Fibroblast of skin of abdomen (primary cell): ENCODE data around the gene PITPNM3.

Experiments used
- DNase-seq: peaks from one replicate; pipeline ENCODE4 v3.0.0-alpha.2; 2013

Gene PITPNM3

DNA sequence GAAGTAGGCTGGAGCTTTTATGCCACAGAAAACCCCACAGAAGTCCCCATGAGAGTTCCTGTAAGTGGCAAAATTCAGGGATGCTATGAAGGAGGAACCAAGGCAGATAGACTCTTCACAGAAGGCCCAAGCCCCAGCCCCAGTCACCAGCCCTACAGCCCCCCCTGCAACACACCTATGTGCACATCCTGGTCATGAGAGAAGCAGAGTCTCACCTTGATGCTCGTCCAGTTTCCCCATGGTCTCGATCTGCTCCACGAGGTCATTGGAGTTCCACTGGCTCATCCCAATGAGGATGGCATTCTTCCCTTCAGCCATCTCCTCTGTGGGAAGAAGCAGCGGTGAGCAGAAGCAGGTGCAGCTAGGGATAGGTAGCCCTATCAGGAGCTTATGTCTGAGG, 31.2 kb downstream of the PITPNM3 start:
- no peak for DNase-seq

DNA sequence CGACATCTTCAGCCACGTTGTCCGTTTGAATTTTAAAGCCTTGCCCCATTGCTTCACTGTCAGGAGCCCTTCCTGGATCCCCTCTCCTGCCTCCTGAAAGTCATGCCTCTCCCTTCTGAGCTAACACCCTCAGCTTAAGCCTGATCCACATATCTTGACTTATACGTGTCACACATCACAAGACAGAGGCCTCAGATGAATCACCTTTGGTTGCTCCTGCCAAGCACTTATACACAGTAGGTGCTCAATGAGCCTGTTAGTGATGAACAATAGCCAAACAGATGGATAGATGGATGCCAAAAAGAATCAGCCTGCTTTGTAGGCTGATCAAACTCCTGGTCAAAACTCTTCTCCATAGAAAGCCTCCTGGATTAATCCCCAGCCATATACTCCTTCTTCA, 31.8 kb downstream of the PITPNM3 start:
- DNase-seq: peak; percentile 20

DNA sequence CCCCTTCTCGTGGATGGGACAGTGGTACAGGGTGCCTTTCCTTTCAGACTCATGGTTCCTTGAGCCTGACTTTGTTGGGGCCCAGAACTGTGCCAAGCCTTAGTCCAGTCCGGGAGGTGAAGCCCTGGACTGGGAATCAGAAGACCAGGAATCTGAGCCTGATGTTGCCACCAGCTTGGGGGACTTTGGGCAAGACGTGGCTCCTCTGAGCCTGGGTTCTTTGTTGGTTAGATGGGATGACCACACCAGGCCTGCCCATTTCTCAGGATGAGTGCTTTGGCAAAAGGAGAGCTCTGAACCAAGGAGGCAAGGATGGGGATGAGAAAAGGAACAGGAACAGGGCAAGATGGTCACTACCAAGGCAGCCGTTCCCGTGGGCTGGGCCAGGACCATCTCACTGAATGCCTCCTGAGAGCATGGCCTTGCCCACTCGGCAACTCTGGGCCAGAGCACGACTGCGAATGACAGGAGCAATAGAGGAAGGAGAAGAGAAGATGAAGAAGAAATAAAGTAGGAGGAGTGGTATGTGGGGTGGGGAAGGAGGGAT, 32.5 kb downstream of the PITPNM3 start:
- no peak for DNase-seq

DNA sequence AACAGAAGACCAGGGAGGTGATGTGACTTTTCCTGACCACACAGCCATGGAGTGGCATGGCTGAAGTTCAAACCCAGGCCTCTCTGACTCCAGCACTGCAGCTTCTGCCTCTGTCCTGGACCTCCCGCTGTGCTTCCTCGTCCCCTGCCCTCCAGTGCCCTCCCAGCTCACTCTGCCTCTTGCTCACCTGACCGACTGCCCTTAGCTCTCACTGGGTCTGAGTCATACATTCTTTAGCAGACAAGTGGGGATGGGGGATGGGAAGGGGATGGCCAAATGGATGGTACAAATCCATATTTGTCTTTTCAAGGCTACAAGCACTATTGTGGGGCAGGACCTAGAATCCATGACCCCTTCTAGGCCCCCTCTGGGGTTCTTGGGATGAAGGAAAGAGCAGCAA, 33.0 kb downstream of the PITPNM3 start:
- peak; percentile 21 for DNase-seq

DNA sequence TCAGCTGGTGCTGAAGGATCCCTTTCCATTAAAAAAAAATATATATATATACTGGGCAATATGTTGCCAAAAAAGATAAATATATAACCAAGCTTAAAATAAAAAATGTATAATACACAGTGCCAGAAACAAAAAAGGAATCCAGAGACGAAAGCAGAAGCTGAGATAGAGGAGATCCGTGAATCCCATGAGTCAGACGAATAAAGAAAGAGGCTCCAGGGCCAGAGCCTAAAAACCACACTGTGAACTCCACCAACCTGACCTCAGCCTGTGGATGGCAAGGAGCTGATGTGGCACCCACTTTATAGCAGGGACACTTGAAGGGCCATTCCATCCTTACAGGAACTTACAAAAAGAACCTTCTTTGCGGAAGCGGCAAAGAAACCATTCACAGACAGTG, 34.8 kb downstream of the PITPNM3 start:
- no peak for DNase-seq

DNA sequence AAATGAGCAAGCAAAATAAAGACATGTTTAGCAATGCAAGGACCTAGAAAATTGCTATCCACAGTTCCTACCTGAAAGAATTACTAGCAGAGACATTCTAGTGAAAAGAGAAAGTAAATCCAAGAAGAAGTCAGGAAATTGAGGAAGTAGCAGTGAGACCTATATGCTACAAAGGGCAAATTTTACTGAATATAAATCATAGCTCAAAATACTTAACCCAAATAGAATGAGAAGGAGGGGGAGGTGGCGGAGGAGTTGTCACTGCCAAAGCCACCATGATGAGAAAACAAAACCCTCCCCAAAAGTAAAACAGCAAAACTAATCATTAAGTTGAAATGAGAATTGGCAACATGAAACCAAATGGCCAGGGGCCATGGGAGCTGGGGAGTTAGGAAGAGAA, 39.3 kb downstream of the PITPNM3 start:
- no peak for DNase-seq

DNA sequence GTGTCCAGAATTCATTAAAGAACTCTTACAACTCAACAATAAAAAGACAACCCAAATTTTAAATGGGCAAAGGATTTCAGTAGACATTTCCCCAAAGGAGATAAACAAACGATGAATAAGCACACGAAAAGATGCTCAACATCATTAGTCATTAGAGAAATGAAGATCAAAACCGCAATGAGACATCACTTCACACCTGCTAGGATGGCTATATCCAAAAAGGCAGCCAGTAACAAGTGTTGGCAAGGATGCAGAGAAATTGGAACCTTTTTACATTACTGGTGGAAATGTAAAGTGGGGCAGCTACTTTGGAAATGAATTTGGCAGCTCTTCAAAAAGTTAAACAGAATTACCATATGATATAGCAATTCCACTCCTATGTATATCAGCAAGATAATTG, 42.0 kb downstream of the PITPNM3 start:
- peak; percentile 20 for DNase-seq

DNA sequence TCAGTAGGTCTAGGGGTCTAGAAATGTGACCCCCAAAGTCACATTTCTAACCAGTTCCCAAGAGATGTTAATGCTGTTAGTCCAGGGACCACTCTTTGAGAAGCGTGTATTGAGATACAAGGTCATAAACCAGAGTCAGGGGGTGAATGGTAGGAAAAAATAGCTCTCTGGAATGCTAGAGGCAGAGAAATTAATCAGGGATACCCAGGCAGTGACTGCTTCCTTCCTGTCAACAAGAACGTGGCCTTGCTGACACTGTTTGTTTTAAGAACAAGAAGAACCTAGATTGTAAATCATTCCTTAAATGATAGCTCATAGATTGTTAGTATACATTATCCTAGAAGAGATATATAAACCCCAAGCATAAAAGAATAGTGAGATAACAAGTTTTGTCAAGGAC, 43.8 kb downstream of the PITPNM3 start:
- DNase-seq: no peak

DNA sequence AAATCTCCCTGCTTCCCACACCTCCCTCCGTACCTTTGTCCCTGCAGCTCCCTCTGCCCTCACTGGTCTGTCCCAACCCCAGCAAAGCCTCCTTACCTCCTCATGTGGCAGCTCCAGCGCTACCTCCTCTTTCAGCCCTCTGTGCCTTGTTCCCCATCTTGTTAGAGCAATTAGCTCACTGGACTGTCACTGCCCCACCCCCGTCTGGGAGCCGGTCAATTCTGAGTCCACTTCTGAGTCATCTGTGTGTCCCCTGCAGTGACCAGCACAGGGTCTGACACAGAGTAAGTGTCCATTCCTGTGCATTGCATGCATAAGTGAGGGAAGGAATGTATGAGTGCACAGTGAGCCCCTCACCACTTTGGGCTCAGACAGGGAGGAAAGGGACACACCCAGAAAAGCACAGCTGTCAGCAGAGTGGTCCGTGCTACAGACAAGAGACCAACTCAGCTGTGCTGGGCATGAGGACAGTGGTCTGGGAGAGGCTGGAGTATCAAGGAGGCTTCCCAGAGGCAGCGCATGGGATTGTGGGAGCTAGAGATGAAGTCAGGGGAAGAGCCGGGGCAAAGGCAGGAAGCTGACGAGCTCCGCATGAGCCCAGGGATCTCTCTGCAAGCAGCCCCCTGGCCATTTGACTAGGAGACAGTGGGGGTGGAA, 45.9 kb downstream of the PITPNM3 start:
- no peak for DNase-seq

DNA sequence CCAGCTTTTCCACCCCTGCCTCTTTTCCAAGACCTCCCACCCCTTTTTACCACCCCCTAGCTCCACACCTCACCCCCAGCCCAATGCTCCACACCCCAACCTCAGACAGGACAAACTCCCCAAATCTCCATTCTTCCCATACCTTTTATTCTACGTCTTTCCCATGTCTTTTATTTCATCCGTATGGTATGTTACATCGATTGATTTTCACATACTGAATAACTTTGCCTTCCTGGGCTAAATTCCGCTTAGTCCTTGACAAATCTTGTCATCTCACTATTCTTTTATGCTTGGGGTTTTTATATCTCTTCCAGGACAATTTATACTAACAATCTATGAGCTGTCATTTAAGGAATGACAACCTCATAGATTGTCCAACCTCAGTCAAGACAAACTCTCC, 46.4 kb downstream of the PITPNM3 start:
- no peak for DNase-seq

DNA sequence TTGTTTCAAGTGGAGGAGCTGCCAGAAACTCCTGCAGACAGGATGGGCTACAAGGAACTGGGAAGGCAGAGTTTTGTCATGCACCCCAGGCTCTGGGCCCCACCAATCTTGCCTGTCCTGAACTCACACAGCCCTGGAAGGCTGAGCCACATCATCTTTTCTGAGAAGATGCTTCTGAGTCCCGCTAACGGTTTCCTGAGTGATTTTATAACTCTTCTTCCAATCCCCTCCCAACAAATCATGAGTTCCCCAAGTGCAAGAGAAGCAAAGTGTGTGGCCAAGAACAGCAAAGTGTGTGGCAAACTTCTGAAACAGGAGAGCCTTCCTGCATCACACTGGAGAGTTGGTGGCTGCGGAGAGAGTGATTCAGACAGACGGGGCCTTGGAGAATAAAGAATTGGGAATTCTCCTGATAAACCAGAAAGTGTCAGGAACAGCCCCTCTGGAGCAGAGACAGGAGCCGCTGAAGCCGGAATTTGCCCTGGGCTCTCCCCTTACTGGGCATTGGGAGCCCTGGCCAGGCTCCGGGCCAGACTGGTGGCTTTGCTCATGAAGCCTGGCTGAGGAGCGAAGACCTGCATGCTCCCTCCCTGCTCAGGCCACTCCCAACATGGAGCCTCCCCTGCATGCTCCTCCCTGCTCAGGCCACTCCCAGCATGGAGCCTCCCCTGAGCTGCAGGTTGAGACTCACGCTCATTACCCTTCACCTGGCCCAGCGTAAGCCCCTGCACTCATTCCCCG, 47.2 kb downstream of the PITPNM3 start:
- DNase-seq: peak; percentile 20

DNA sequence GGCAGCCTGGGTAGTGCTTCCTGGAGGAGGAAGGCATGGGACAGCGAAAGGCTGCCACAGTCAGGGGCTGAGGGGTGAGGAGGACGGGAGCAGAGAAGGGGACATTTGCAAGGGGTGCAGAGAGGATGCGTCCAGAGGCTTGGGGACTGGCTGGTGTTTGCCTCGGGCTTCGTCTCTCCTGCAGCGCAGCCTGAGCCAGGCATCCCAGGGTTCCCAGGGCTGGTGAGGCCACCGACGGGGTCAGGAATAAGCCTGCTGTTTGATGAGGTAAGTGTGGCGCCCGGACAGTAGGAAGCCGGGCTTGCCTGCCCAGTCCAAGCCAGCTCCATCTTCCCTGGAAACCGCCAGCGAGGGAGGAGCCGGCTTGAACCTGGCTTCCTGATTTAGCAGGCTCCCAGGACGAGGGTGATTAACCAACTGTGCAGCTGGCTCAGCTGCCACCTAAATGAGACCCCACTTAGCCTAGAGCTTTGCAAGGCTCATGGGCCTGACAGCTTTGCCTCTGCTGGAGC, 47.8 kb downstream of the PITPNM3 start:
- no peak for DNase-seq

DNA sequence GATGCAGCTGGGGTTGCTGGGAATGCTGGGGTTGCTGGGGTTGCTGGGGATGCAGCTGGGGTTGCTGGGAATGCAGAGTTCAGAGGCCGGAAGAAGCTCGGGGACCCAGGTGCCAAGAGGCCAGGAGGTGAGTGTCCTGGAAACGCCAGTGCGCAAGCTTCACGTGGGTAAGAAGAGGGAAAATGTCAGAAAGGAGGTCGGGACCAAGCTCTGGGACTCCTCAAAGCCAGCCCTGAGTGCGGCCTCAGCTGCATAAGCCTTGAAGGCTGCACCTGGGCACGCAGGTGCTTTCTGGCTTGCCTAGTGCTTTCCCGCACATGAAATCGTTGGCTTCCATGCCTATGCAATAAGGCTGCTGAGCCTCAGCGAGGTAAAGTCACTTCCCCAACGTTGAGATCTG, 48.3 kb downstream of the PITPNM3 start:
- no peak for DNase-seq

DNA sequence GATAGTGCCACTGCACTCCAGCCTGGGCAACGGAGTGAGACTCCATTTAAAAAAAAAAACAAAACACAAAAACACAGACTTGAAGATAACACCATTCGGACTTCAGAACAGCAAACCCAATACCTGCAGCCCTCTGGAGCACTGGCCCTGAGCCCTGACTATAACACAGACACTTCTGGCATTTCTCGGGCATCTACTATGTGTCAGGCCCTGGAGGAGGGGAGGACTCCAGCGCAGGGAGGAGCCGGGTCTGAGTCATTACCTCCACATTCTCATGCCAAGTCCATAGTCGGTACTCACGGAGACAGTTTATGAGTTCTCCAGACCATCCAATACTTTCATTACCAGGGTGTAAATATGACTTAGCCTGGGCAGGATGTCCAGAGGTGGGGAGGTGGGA, 48.8 kb downstream of the PITPNM3 start:
- peak; percentile 74 for DNase-seq

DNA sequence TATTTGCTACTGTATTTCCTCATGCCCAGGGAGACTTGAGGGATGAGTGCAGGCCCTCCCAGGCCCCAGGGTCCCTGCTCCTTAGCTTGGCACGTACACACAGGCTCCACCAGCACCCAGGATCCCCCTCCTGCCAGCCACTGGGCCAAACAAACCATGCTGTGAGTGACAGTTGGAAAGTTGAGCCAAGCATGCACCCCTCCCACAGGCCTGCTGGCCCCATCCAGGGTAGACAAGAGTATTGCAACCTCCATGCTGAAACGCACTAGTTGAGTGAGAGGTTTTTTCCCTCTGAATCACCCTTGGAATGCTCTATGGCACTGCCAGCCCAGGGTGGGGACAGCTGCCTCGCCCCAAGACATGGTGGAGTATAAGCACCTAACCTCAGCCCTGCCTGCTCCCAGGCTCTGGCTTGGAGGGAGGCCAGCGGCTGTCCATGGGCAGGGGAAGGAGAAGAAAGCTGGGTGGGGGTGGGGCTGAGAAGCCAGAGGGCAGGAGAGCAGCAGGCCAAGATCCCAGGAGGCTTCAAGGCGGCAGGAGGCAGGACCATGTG, 49.6 kb downstream of the PITPNM3 start:
- peak; percentile 30 for DNase-seq

DNA sequence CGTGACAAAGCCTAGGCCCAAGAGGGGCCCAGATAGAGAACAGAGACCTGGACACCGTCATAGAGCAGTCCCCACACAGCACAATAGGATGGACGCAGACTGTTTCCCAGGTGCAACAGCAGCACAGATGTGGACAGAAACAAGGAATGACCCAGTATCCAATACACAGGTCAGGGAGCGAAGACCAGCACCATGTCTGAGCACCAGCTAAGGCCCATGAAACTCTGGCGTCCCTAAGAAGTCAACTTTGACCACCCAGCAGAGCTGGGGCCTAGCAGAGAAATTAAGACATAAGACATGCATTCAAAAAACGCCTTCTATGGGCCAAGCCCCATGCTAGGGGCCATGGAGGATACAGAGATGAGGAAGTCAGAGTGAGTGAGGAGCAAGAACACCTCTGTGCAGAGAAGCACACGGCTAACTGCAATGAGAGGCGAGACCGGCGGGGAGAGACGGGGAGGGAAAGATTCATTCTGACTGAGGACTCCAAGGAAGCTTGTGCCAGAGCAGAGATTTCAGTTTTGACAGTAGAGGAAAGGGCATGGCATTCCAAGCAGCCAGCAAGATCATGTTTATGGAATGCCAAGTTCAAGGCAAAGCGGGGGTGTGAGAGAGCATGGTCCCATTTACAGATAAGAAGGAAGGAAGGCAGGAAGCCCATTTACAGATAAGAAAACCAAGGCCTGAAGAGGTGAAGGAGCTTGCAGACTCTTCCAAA, 50.8 kb downstream of the PITPNM3 start:
- peak; percentile 17 for DNase-seq

DNA sequence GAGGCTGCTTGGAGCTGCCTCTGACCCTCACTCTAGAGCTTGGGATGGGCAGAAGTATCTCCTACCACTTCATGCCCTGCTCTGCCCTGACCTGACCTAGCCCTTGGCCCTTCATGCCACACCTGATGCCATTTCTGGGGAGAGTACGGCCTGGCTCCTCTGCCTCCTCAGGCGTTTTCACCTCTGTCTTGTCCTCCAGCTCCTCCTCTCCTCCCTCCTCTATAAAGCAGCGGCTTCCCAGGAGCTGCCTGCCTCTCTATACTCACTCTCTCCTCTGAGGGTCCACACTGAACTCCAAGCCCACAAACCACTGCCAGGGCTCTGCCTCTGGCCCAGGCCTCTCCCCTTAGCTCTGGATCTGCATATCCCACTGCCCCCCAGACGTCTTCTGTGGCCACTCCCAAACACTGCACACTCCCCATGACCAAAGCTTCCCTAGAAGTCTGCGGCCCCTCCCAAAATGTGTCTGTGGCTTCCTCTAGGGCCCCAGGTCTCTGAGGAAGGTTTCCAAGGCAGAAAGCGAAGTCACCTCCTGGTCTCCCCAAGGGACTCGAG, 52.6 kb downstream of the PITPNM3 start:
- no peak for DNase-seq

DNA sequence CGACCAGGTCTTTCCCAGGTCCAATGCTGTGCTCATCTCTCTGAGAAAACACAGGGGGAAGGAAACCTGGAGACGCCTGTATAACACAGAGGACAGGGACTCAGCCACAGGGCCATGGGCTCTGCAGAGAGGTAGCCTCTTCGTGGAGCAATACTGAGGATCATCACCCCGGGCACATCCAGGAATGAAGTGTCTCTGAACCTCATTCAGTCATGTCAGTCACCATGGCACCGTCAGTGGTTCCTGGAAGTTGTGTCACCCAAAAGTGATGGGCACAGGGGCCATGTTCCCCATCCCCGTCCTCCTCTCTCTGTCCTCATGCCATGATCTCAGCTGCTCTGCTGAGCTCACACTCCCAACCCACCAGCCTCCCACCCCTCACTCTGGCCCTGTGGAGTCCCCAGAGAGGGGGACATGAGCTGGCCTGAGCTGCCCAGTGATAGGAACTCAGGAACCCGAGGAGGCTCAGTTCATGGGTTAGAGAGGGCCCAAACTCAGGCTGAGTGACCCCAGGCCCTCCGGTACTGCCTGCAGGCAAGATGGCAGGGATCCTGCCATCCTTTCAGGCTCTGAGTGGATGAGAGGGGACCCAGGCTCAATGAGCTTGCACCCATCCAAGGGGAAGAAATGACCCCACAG, 53.4 kb downstream of the PITPNM3 start:
- no peak for DNase-seq

DNA sequence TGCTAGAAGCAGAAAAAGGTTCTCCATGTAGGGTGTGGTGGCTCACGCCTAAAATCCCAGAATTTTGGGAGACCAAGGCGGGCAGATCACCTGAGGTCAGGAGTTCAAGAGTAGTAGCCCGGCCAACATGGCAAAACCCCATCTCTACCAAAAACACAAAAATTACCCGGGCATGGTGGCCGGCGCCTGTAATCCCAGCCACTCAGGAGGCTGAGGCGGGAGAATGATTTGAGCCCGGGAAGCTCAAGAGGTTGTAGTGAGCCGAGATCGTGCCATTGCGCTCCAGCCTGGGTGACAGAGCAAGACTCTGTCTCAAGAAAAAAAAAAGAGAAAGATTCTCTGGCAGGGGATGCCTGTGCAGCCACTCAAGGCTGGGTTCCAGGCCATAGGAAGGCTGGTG, 54.2 kb downstream of the PITPNM3 start:
- DNase-seq: no peak

DNA sequence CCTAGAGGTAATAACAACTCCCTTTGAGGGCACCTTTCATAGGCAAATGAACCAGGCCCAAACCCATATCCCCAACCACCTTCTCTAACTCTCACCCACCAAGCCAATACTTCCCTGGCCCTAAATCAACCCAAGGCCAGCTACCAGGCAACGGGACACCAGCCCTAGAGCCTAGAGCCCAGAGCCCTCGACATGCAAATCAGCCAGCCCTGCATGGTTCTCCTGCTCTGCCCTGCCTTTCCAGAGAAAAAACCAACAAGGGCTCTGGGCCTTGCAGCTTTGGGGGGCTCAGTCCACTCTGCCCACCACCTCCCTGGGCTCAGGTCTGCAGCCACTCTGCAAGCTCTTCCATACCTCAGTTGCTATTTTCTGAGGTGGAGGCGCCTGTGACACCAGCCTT, 55.0 kb downstream of the PITPNM3 start:
- no peak for DNase-seq

DNA sequence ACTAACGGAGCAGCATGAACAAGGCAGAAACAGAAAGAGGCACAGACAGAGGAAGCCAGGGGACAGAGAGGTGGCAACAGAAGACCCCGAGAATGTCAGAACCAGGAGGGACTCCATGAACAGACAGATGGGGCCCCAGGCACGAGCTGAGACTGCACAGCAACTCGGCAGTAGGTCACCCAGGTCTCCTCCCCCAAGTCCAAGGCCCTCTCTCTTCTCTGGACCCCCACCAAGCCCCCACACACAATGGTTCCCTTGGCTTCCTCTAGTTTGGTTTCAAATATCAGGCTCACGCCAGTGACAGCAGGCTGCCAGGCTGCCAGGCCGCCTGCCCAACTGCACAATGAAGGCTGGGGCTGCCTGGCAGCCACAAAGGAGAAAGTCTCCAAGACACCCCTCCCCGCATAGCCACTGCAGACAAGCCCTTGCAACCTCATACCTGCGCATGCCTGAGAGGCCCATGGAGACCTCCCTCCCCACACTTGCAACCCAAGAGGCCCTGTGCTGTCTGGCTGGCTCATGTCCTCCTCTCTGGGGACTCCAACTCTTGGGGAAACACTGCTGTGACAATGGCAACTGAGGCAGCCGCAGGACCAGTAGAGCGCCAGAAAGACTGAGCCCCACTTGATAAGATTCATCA, 57.3 kb downstream of the PITPNM3 start:
- DNase-seq: no peak

DNA sequence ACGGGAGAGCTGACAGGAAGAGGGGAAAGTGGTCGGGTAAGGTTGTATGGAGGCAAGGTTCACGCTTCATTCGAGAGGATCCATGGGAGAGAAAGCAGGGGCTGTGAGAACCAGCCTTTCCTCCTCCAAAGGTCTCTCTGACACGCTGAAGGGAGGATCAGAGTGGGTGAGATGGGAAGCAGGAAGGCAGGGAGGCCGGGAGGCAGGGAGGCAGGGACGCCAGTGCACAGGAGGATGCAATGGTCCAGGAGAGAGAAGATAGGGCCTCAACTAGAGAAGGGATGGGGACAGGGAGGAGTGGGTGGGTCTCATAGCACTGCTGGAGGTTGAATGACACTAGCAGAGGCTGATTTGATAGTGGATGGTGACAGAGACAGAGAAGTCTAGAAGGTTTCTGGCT, 58.0 kb downstream of the PITPNM3 start:
- DNase-seq: no peak
